GM12875 (cell line): Measurements from ENCODE around the gene POP7.
"Not testable (repeated sequence)": the region's sequence is repeated elsewhere in the genome, so short reads cannot be mapped to it uniquely, and the experiment has no call there.

Experiments used
- H3K4me3 ChIP-seq: one replicate; pipeline ENCODE4 v1.5.1; 2011; ENCODE audit warnings: low read depth, low read length, control low read depth
- TF ChIP-seq, protein P1 (sequence below): IDR thresholded peaks from 2 replicates; pipeline ENCODE4 v1.5.1; 2011; ENCODE audit warnings: low read depth, mild to moderate bottlenecking, control low read depth, inconsistent platforms, low read length, moderate library complexity, borderline replicate concordance; ENCODE audit not compliant: insufficient read depth

Gene POP7

DNA sequence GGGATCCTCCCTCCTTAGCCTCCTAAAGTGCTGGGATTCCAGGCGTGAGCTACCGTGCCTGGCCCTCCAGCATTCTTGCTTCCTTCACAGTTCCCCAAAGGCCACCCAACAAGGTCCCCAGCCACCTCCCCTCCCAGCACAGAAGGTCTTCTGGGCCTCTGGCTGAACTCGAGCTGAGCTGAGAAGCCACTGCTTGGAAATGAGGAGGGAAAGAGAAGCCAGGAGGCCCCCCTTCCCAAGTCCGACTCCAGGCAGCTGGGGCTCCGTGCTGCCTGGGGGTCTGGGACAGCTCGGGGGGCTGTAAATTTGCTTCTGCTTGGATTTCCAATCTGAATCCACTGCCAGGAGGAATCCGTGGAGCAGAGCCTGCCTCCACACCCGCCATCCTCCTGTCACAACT is 8.8 kb downstream of the POP7 start:
- TF ChIP-seq, protein P1, sequence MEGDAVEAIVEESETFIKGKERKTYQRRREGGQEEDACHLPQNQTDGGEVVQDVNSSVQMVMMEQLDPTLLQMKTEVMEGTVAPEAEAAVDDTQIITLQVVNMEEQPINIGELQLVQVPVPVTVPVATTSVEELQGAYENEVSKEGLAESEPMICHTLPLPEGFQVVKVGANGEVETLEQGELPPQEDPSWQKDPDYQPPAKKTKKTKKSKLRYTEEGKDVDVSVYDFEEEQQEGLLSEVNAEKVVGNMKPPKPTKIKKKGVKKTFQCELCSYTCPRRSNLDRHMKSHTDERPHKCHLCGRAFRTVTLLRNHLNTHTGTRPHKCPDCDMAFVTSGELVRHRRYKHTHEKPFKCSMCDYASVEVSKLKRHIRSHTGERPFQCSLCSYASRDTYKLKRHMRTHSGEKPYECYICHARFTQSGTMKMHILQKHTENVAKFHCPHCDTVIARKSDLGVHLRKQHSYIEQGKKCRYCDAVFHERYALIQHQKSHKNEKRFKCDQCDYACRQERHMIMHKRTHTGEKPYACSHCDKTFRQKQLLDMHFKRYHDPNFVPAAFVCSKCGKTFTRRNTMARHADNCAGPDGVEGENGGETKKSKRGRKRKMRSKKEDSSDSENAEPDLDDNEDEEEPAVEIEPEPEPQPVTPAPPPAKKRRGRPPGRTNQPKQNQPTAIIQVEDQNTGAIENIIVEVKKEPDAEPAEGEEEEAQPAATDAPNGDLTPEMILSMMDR = no peak
- no peak overlapping the region for H3K4me3 ChIP-seq

DNA sequence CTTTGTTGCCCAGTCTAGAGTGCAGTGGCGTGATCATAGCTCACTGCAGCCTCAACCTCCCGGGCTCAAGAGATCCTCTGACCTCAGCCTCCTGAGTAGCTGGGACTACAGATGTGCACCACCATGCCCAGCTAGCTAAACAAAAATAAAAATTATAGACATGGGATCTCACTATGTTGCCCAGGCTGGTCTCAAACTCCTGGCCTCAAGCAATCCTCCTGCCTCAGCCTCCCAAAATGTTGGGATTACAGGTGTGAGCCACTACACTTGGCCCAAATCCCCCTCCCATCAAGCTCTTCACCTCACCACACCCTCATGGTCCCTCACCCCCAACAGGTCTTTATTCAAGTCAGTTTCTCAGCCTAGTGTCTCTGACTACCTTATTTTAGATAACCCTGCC is 11.2 kb downstream of the POP7 start:
- not testable (repeated sequence) for H3K4me3 ChIP-seq

DNA sequence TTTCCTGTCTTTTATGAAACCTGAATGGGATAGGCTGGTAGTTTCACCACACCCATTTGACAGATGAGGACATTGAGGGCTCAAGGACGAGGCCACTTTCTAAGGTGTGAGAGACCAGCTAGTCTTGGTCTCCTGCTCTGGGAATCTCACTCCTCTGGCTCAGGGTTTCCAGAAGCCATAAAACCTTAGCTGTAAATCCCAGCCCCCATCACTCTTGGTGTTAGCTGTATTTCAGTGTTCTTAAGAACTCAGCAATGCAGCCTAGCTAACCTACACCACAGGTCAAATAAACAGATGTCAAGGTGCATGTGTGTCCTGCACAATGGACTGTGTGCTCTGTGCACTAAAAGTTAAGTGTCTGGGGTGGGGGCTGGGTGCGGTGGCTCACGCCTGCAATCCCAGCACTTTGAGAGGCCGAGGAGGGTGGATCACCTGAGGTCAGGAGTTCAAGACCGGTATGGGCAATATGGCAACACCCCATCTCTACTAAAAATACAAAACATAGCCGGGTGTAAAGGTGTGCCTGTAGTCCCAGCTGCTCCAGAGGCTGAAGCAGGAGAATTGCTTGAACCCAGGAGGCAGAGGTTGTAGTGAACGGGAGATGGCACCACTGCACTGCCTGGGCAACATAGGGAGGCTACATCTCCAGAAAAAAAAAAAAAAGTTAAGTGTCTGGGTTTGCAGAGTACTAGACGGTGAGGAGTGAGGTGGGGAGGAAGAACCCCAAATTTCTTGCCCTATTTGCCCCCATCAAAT is 13.8 kb downstream of the POP7 start:
- TF ChIP-seq, protein P1 = no peak
- no peak overlapping the region for H3K4me3 ChIP-seq

DNA sequence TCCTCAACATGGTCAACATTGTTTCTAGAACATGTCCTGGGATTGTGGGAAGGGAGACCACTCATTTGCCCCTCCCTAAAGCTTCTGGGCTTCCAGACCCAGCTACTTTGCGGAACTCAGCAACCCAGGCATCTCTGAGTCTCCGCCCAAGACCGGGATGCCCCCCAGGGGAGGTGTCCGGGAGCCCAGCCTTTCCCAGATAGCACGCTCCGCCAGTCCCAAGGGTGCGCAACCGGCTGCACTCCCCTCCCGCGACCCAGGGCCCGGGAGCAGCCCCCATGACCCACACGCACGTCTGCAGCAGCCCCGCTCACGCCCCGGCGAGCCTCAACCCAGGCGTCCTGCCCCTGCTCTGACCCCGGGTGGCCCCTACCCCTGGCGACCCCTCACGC is 14.4 kb downstream of the POP7 start, which contains the start of gene EPO:
Gene EPO (plus strand): TSS at position 190 of the 392 bp plus-strand sequence. CDS start 513 bp downstream, outside the sequence.
- TF ChIP-seq, protein P1 = no peak
- no peak within 1 kb of the TSS for H3K4me3 ChIP-seq

DNA sequence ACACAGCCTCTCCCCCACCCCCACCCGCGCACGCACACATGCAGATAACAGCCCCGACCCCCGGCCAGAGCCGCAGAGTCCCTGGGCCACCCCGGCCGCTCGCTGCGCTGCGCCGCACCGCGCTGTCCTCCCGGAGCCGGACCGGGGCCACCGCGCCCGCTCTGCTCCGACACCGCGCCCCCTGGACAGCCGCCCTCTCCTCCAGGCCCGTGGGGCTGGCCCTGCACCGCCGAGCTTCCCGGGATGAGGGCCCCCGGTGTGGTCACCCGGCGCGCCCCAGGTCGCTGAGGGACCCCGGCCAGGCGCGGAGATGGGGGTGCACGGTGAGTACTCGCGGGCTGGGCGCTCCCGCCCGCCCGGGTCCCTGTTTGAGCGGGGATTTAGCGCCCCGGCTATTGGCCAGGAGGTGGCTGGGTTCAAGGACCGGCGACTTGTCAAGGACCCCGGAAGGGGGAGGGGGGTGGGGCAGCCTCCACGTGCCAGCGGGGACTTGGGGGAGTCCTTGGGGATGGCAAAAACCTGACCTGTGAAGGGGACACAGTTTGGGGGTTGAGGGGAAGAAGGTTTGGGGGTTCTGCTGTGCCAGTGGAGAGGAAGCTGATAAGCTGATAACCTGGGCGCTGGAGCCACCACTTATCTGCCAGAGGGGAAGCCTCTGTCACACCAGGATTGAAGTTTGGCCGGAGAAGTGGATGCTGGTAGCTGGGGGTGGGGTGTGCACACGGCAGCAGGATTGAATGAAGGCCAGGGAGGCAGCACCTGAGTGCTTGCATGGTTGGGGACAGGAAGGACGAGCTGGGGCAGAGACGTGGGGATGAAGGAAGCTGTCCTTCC is 15.0 kb downstream of the POP7 start:
- TF ChIP-seq, protein P1 = no peak
- H3K4me3 ChIP-seq = no peak overlapping the region

DNA sequence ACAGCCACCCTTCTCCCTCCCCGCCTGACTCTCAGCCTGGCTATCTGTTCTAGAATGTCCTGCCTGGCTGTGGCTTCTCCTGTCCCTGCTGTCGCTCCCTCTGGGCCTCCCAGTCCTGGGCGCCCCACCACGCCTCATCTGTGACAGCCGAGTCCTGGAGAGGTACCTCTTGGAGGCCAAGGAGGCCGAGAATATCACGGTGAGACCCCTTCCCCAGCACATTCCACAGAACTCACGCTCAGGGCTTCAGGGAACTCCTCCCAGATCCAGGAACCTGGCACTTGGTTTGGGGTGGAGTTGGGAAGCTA is 15.5 kb downstream of the POP7 start:
- H3K4me3 ChIP-seq = no peak overlapping the region
- TF ChIP-seq, protein P1 = no peak

DNA sequence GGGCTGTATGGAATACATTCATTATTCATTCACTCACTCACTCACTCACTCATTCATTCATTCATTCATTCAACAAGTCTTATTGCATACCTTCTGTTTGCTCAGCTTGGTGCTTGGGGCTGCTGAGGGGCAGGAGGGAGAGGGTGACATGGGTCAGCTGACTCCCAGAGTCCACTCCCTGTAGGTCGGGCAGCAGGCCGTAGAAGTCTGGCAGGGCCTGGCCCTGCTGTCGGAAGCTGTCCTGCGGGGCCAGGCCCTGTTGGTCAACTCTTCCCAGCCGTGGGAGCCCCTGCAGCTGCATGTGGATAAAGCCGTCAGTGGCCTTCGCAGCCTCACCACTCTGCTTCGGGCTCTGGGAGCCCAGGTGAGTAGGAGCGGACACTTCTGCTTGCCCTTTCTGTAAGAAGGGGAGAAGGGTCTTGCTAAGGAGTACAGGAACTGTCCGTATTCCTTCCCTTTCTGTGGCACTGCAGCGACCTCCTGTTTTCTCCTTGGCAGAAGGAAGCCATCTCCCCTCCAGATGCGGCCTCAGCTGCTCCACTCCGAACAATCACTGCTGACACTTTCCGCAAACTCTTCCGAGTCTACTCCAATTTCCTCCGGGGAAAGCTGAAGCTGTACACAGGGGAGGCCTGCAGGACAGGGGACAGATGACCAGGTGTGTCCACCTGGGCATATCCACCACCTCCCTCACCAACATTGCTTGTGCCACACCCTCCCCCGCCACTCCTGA is 16.7 kb downstream of the POP7 start:
- H3K4me3 ChIP-seq = no peak overlapping the region
- TF ChIP-seq, protein P1 = no peak
